Astrocyte of the spinal cord (primary cell): Measurements from ENCODE around the gene CTNNA2.

Source experiments
- DNase-seq: peaks from one replicate; pipeline ENCODE4 v3.0.0; 2011; ENCODE audit warnings: low read depth, low spot score
- H3K4me3 ChIP-seq: 2 replicates; pipeline ENCODE4 v1.5.1; 2011; ENCODE audit warnings: low read depth, mild to moderate bottlenecking, low read length, moderate library complexity
- CTCF ChIP-seq: IDR thresholded peaks from 2 replicates; pipeline ENCODE4 v1.5.1; 2012; ENCODE audit warnings: low read depth, mild to moderate bottlenecking, low read length, inconsistent platforms
- in situ Hi-C: cut with HindIII; loops from 2 replicates; pipeline ENCODE4 v1.10.0; 2017; ENCODE audit warnings: low sequenced_read_pairs

CTNNA2 gene

GRCh38 chr2:79849241-79849640 is 336.4 kb downstream of the CTNNA2 start:
- no peak overlapping the region for H3K4me3 ChIP-seq
- no peak for DNase-seq
- in situ Hi-C loops = no loop called here
- TF ChIP-seq CTCF = no peak

DNA sequence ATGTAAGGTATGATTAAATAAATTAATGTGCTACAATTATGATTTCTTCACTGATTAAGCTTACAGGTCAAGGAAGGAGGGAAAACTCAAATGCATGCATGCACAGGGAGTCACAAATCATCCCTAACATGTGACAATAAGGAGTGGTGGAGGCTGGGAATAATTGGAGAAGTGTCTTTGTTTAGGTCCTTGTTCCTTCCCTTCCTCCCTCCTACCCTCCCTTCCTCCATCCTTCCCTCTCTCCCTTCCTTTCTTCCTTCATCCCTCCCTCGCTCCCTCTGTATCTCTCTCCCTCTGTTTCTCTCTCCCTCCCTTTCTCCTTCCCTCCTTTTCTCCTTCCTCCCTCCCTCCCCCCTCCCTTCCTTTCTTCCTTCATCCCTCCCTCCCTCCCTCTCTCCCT is 337.1 kb downstream of the CTNNA2 start:
- in situ Hi-C loops = no loop called here
- DNase-seq = no peak
- H3K4me3 ChIP-seq = no peak overlapping the region
- TF ChIP-seq CTCF = no peak

DNA sequence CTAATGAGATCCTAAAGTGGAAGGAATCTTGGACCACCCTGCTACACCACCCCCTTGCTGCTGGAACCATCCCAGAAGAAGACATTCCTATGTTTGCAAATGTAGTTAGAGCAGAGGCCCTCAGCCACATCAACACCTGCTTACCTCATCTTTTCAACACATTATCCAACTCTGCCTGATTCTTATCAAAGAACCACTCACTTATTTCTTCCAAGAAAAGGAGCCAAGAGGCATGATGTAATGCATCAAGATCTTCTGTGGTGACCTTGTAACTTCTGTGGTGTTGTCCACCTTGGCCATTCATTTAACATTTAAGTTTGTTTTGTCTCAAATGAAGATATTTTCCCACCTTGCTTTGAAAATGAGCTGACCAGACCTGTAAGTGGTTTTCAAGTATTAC is 338.1 kb downstream of the CTNNA2 start:
- no peak overlapping the region for H3K4me3 ChIP-seq
- in situ Hi-C loops = no loop called here
- DNase-seq = no peak
- no peak for TF ChIP-seq CTCF

- in situ Hi-C loops = no loop called here
- peak; percentile 22 for DNase-seq
- TF ChIP-seq CTCF = peak; percentile 58
- no peak overlapping the region for H3K4me3 ChIP-seq
Observed at GRCh38 chr2:79855264-79856006, 342.6 kb downstream of the CTNNA2 start.

GRCh38 chr2:79857888-79858287 is 345.0 kb downstream of the CTNNA2 start:
- DNase-seq = no peak
- TF ChIP-seq CTCF = no peak
- in situ Hi-C loops = no loop called here
- no peak overlapping the region for H3K4me3 ChIP-seq

GRCh38 chr2:79860228-79861058 is 347.6 kb downstream of the CTNNA2 start:
- in situ Hi-C loops = no loop called here
- no peak overlapping the region for H3K4me3 ChIP-seq
- TF ChIP-seq CTCF = peak; percentile 75
- peak; percentile 32 for DNase-seq
